ENCODE data around the gene CDC42BPB.

CDC42BPB gene

DNA sequence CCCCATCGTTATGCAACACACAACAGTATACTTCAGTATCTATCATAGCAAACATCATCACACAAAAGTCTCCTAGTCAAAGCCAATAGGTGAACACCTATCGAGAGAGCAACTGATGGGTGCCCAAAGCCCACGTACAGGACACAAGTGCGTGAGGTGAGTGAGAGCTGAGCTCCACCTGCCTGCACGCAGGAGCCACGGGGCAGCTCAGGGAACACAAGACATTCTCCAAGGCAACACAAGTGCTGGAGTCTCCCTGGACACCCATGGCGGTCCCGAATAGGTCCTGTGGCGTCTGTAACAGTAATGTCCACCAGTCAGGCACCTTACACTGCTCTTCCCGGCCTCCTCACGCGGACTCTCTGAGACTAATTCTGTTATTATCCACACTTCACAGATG lies 44.3 kb downstream of the CDC42BPB start:
- no peak for DNase-seq

DNA sequence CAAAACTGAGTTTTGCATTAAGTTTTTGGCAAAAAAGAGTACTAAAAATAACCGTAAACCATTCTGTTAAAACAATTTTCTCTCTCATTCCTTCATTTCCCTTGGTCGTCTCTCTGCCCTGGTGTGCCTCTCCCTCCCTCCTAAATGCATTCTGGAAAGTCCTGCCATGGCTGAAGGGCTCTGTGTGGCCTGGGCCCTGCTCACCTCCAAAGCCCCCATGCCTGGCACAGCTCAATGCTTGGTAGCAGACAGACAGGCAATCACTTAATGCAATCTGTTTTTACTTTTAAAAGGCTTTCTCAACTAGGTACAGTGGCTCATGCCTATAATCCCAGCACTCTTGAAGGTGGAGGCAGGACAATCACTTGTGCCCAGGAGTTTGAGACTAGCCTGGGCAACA lies 47.8 kb downstream of the CDC42BPB start:
- DNase-seq, result no peak

DNA sequence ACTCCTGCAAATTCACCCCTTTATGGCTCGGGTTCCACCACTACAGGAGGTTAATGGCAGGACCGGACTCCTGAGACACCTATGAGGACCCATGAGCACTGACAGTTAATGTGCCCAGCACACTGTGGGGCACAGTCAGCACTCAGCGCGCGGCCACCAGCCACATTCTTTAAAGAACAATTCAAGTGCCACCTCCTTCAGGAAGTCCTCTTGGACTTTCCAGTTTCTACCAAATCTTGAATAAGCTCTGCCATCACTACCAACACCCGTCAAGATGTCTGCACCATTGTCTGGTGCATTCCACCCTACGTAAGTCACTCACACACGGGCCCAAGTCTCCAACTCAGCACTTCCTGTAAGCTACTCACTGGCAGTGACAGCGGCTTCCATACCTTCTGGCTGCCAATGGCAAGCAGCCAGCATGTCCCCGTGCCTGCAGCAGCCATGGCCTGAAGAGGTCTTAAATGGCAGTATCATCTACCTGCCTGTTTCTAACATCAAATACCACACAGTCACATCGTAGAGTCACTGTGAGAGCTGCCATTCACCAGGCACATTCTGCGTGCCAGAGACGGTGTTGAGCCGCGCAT lies 48.5 kb downstream of the CDC42BPB start:
- no peak for DNase-seq

DNA sequence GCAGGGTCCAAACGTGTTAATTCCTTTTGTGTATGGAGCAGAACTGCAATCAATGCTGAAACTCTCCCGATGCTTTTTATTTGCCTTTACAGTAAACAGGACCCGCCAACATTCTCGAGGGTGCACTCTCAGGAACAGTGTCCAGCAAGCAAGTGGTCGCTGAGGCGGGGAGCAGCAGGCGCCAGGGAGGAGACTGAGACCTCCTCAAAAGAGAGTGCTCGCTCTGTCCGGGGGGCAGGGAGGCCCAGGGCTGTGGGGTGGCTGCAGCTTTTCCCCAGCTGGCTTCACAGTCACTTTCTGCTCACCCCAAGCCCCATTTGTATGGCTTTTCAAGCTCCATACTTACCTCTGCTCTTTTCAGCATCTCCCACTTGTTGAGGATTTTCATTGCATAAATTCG lies 49.2 kb downstream of the CDC42BPB start:
- no peak for DNase-seq

DNA sequence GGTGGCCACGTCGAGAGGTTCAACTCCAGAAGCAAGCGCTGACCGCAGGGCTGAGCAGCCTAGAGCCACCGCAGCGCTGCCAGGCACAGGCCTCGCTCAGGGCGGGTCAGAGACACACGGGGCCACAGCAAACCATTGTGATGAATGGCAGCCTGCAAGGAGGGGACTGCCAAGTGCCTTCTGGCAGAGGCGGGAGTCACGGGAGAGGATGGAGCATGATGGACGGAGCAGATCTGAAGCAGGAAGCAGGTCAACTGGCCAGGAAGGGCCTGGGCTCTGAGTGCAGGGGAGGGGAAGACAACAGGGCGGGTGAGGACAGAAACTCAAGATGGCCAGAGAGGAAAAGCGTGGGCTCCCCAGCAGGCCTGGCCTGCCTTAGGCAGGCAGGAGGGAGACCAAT lies 49.8 kb downstream of the CDC42BPB start:
- DNase-seq, result no peak

DNA sequence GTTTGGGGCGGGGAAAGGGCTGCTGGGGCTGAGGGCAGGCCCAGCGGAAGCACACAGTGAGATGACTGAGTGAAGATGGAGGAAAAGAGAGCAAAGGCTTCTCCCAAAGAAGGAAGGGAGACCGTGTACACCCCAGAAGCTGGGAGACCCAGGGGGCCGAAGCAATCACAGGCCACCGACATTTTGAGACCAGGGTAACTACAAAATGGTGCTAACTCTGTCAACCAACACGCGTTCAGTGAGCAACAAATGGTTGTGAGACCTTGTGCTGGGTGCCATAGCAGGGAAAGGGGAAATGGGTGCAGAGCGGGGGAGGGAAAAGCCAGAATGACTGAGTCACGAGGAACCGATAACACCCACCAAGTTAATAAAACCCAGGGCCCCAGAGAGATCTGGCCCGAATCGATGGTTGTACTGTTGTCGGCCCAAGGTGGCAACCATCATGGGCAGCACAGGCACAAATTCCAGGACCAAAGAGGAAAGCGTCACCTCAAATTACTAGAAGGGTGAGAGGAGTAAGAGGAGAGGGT lies 50.3 kb downstream of the CDC42BPB start:
- no peak for DNase-seq

DNA sequence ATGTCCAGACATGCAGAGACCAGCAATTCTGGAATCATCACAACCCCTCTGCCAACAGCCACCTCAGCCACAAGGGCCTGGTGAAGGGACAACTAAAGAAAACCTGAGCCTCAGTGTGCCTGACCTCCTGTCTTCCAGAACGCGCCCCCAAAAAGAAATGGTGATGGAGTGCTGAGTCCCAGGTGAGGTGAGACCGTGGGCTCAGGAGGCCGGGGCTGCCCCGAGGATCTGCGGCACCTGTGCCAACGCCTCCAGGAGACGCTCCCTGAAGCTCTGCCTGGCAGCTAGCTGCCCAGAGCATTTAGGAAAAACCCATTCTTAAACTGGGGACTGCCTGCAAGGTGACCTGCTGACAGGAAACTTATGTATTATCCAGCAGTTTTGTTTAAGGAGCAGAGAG lies 51.2 kb downstream of the CDC42BPB start:
- no peak for DNase-seq

DNA sequence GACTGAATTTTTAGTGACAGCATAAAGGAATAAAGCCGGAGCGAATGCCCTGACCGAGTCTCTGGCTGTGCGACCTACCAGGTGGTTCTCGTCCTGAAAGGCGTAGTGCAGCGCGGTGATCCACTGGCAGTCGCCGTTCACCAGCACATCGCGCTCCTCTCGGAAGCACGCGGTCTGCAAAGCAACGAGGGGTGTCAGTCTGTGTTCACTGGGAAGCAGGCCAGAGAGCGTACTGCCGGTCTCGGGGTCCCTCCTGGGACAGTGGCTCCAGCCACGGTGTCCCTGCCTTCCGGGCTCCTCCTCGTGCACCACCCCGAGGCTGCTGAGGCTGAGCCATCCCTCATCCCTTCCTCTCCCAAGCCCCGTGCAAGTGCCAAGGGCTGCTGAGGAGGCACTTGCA lies 53.5 kb downstream of the CDC42BPB start:
- no peak for DNase-seq

DNA sequence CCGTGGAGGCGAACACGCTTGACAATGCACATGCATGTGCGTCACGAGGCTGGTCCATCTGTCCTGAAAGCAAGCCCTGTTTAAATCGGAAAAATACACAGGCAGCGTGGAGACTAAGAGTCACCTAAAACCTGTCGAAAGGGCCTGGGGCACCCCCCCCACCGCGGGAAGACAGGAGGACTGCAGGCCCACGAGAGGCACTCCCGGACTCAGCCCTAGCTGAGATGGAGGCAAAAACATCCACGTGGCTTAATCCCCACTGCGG lies 54.1 kb downstream of the CDC42BPB start:
- DNase-seq, result no peak

DNA sequence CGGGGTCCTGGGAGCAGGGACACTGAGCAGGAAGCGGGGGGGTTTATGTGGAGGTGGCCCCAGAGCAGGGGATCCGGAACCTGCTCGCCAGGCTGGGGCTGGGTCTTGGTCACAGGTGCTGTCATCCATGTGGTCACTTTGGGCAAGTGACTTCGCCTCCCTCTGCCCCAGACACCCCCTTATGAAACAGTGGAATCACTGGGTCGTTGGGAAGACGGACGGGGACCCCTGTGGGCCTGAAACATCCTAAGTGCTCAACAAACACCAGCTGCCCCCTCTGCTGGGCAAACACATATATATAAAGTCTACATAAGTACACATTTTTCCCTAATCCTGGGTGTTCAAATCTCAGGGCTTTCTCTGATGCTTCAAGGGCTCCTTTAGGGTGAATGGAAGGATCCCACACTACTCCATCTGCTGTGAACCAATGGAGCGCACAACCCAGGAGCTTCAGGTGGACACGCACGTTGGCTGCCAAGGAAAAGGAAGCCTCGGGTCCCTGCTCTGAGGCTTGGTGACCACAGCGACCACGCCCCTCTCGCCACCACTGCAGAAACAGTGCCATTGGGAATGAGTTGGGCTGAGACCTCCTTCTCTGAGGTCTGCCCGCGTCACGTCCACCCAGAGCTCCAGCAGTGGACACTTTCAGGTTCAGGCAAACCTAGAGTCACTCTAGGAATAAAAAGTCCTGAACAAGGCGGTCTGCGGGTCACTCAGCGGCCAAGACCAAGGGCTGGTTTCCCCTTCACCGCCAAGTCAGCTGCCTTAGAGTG lies 54.6 kb downstream of the CDC42BPB start:
- DNase-seq, result no peak

DNA sequence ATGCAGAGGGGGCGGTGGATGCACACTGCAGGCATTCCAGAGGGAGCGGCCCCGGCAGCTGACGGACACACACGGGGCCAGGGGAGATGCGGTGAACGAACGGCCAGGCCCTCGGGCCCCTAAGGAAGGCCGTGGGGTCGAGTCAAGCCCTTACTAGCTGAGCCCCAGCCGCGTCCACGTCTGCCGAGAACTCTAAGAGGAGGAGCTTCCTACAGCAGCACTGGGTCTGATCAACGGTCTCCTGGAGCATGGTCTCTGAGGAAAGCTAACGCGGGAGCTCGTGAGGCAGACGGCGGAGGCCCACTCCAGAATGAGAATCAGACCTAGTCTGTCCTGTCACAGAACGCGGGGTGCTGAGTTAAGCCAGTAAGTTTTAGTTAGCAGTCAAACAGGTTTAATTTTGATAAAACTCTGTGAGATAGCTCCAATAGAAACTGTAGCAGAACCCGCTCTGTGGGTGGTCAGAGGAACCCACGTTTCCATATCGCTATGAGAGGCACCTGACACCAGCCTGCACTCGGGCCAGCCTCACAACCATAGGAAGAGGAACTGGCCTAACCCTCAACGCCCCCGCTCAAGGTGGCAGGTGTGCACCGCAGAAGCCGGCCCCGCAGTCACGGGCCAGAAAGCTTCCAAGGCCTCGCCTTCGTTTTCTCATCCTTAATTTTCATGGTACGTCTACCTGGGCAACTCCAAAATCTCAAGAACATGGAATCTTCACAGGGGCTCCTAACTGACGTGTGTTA lies 55.5 kb downstream of the CDC42BPB start:
- DNase-seq, result no peak

DNA sequence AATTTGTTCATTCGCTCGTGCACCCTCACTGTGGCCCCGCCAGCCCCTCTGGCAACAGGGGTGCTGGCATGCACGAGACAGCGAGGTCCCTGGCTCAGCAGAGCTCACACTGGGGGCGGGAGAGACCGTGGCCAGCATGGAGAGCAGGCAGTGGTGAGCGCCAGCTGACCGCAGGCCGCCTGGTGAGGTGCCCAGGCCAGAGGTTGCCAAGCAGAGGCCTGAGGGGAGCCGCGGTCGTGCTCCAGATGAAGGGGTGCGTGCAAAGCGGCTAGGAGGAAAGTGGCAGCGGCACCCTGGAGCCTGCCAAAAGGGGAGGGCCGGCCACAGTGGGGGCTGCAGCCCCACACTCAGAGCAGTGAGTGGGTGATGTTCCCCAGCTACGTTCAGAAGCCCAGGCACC lies 56.1 kb downstream of the CDC42BPB start:
- DNase-seq, result no peak

DNA sequence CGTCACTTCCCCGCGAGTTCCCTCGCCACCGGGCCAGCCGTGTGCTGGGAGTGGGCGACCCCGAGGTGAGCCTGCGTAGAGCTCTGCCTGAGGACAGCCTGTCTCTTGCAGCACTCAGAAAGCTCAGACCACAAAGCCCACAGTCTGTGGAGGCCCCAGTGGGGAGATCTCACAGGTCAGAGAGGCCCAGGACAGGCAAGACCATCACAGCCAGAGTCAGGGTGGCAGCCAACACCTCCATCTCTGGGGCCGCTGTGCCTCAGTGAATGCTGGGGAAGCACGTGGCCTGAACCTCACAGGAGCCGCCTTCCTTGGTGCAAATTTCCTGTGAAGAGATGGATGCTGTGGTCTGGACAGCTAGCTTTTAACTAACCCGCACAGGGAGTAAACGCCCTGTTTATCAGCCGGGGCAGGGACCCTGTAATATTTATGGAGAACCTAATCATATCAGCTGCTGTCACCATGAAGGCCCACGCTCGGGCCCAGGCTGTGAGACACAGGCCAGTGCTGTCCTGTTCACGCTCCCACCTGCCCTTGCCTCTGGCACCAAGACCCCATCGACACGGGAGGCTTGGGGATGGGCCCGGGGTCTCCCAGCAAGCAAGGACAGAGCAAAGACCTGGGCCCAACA lies 56.9 kb downstream of the CDC42BPB start:
- DNase-seq, result no peak

DNA sequence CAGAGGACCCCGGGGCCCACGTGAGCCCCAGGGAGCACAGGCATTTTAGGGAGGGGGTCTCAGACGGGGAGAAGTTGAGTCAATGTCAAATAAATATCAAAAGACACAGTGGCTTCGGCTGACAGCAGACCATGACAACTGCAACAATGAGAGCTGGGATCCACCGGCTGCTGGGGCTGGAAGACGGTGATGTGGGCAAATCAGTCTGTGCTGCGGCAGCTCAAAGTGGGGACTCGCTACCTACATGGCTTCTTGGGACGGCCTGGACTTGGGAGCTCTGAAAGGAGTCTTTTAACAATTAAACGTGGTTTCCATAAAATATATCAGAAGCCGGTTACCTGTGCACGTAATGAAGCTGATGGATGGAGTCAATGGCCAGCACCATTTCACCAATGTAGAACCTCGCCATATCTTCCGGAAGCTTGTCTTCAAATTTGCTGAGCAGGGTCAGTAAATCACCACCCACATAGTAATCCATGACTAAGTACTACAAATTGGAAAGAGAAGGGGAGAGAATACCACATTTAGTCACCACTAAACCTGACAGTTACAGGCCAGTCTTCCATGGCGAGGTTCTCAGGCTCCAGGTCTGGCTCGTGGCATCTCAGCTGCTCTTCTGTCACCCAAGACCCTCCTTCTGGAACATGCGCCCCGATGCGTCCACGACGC lies 58.0 kb downstream of the CDC42BPB start:
- DNase-seq, result no peak

DNA sequence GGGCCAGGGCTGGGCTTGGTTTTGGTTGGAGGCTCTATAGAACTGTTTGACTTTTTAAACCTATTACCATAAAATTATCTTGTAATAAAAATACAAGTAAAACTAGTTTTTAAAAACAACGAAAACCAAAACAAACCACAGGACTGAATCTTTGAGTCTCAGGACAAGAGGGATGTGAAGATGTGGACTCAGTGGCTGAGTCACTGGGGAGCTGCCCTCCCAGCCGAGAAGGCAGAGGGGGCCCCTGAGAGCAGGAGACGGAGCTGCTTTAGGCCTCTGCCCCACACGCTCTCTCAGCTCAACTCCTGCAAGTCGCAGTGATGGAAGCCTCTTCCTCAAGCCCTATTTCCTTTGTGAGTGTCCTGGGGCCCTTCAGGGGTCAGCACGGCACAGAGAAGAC lies 59.0 kb downstream of the CDC42BPB start:
- no peak for DNase-seq

DNA sequence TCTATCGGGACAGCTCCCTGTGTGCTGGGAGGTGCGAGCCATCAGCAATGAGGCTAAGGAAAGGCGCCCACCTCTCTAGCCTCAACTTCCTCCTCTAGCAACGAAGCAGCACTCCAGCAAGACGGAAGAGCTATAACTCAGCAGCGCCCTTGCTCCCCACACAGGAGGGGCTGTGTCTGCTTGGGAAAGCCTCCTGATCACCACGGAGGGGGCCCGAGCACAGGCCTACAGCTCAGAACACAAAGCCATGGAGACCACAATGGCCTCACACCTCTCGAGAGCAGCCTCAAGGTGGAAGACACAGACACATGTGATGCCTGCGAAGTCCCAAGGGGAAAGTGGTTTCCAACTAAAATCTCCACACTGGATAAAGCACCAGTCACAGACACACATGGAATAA lies 60.4 kb downstream of the CDC42BPB start:
- DNase-seq, result no peak

DNA sequence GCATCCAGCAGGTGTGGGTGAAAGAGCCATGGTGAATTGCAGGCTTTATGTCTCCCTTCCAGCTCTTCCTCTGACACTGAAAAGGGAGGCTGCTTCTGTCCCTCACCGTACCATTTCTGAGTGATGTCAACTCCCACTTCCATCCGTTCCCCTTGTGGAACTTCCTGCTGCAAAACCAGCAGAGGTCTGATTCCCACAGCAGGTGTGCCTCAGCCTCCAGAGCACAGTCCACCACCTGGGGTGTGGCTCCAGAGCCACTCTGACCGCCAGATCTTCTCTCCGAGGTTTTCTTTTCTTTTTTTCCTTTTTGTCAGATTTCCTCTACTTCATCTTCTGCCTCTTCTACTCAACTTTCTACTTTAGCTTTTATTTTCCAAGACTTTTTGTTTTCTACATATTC lies 62.7 kb downstream of the CDC42BPB start:
- no peak for DNase-seq

DNA sequence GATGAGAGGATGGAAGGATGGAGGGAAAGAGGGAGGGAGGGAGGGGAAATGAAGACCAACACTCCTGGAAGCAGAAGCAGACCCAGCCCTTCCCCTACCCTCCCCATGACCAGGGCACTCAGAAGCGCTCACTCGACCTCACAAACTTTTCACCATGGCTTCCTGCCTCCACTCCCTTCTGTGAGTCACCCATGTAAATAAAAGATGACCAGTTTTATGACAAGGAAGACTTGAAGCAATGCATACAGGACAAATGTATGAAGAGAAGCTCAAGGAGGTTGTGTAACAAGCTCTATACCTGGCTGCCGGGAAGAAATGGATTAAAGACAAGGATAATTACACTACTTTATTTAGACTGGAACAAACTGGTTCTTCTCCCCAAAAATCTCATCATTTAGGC lies 63.8 kb downstream of the CDC42BPB start:
- no peak for DNase-seq

DNA sequence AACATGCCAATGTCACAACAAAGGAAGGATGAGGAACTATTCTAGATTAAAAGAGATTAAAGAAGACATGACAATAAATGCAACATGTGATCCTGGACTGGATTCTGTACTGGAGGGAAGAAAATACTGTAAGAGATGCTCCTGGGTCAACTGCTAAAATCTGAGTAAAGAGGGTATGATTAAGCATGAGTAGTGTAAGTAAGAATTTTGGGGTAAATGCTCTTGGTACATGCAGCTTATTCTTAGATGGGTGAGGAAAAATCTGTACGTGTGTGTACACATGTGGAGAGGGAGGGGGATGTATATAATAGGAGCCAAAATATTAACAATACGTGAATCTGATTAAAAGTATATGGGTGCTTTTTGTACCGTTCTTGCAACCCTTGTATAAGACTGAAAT lies 66.0 kb downstream of the CDC42BPB start:
- no peak for DNase-seq

DNA sequence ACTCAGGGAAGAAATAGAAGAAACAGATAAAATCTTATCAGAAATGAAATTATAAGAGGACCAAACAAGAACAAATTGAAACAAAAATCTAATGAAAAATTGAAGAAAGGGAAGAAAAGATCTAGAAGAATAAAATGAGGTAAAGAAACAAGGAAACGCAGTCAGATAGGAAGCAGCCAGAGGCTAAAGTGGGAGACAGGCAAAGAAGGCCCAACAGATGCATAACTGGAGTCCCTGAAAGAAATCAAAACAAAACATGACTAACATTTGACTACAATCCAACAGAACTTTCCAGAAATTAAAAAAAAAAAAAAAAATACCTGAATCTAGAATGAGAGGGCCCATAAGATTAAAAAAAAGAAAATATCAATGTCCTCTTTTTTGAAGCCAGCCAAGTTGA lies 69.3 kb downstream of the CDC42BPB start:
- no peak for DNase-seq

DNA sequence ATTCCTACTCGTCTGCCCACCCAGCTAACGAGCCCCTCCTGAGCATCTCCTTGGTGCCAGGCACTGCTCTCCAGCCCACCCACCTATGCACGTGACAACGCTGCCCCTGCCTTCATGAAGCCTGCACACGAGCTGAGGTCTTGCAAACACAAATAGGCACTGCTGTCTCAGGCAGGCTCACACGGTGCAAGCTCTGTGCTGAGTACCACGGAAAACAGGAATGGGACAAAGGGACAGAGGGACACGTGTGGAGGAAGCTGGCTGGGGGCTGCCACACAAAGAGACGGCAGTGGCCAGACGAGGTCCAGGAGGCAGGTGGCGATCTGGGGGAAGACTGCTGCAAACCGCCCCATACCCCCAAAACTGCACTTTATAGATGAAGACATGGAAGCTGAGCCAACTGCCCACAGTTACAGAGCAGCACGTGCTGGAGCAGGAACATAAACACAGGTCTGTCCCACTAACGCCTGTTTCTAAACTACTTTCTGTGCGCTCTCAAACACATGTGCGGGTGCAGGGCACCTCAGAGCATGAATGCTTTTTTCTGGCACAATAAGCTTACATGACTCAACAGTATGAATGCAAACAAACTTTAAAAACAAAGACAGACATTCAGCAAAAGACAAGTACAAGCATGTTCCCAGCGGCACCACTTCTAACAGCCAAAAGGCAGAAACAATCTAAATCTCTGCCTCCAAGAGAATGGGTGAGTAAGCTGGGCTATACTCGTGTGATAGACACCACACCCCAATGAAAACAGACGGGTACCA lies 70.4 kb downstream of the CDC42BPB start:
- DNase-seq, result no peak

DNA sequence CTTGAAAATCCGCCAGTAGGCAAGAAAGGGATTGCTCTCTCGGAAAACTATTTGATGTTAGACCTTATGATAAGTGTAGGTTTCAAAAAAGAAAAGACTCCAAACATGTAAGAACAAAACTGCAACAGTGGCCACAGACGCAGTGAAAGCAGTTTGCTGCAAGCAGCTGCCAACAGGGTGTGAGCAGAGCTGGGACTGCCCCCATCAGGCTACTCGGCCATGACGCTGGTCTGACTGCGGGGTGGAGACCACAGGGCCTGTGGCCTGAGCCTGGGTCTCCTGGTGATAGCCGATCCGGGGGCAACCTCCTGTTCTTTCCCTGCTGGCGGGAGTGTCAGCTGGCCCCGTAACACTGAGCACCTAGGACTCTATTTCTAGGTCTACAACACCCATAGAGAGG lies 71.7 kb downstream of the CDC42BPB start:
- no peak for DNase-seq

Data from RPMI8226 (cell line).